ENCODE results near the gene COL13A1.

- no peak for TF ChIP-seq CTCF (IDR thresholded peaks at IDR 0.05; ENCODE audit: low read depth, low read length, missing input control)
- no peak for TF ChIP-seq REST (IDR thresholded peaks at IDR 0.05)
- no peak for TF ChIP-seq RAD21 (IDR thresholded peaks at IDR 0.05)
- no peak for TF ChIP-seq EGR1 (IDR thresholded peaks at IDR 0.05; ENCODE audit: low read depth in 2 of 2)
- TF ChIP-seq GABPA (IDR thresholded peaks at IDR 0.05 in 1 of 2, conservative IDR thresholded peaks at IDR 0.05 in 1 of 2) = no peak
- no peak for TF ChIP-seq YY1 (IDR thresholded peaks at IDR 0.05)
- no peak for TF ChIP-seq MAX (IDR thresholded peaks at IDR 0.05)
- TF ChIP-seq JUND (IDR thresholded peaks at IDR 0.05) = no peak
- no peak for TF ChIP-seq ATF3 (IDR thresholded peaks at IDR 0.05)
- TF ChIP-seq RXRA (IDR thresholded peaks at IDR 0.05) = no peak
- TF ChIP-seq SP1 (IDR thresholded peaks at IDR 0.05) = no peak
- TF ChIP-seq TAF1 (conservative IDR thresholded peaks at IDR 0.05) = no peak
- no peak for TF ChIP-seq ZBTB33 (IDR thresholded peaks at IDR 0.05)
These were observed 136.9 kb downstream of the COL13A1 start for GRCh38 chr10:69938541-69938991.
